Loucy (cell line): ENCODE data around the gene ATOH8.

Source experiments
- EZH2phosphoT487 ChIP-seq: fragments of 200-600 bp; IDR thresholded peaks from 2 replicates; pipeline ENCODE4 v1.6.1; 2018; ENCODE audit warnings: antibody characterized with exemption, mild to moderate bottlenecking, moderate library complexity, borderline replicate concordance
- TF ChIP-seq, protein P1 (sequence below): fragments of 200-600 bp; sonication (generic); conservative IDR thresholded peaks from 2 replicates; pipeline ENCODE4 v1.5.1; 2014; ENCODE audit warnings: mild to moderate bottlenecking, antibody characterized with exemption, low read length

DNA sequence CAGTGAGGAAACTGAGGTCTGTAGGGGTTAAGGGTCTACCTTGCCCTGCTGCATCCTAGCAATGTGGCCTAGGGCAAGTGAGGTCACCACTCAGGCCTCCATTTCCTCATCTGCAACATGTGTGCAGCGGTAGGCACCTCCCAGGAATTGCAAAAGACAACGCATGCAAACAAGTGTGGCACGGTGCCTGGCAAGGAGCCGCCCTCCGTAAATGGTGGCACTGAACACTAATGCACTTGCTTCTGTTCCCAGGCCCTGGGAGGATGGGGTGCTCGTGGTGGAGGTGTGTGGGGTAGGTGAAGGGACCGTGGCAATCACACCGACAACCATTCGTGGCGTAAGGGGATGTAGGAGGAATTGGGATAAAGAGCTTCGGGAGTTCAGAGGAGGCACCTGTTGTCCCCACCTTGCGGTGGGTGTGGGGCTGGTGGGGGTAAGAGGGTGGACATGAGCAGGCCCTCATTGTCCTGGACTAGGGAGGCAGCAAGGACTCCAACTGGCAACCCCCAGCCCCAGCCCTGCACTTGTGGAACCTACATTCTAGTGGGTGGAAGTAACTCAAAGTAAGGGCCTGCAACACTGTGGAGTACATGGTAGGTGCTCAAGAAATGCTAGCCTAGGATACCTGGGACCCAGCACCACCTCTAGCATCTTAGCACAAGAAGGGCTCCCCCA lies 26.0 kb downstream of the ATOH8 start:
- TF ChIP-seq, protein P1, sequence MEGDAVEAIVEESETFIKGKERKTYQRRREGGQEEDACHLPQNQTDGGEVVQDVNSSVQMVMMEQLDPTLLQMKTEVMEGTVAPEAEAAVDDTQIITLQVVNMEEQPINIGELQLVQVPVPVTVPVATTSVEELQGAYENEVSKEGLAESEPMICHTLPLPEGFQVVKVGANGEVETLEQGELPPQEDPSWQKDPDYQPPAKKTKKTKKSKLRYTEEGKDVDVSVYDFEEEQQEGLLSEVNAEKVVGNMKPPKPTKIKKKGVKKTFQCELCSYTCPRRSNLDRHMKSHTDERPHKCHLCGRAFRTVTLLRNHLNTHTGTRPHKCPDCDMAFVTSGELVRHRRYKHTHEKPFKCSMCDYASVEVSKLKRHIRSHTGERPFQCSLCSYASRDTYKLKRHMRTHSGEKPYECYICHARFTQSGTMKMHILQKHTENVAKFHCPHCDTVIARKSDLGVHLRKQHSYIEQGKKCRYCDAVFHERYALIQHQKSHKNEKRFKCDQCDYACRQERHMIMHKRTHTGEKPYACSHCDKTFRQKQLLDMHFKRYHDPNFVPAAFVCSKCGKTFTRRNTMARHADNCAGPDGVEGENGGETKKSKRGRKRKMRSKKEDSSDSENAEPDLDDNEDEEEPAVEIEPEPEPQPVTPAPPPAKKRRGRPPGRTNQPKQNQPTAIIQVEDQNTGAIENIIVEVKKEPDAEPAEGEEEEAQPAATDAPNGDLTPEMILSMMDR: no peak
- TF ChIP-seq EZH2phosphoT487: no peak
